GM12878 (cell line): Measurements from ENCODE around the gene ANKRD23. TPM values are rescaled to one million over a fixed set of nuclear protein-coding genes. Genes with fewer than 3 reads are reported as not detected.

Experiments used
- ATAC-seq: fragments of 200-7000 bp; cut with Tn5 transposase; 3 replicates; pipeline ENCODE4 v1.9.1; 2020; ENCODE audit warnings: mild to moderate bottlenecking, moderate library complexity
- BruUV-seq: library from RNA; stranded (reverse); fragments of 400-500 nt; replicated peaks from 2 replicates; lab custom pipeline; 2021; lab: Mats Ljungman, UMichigan
- CTCF ChIA-PET: fragments of 300-600 bp; sonication (Branson Sonifier 250); formaldehyde crosslinking; extraction: SDS; loops from one replicate; lab custom pipeline; 2021; ENCODE audit warnings: inconsistent platforms; lab: Yijun Ruan, JAX
- POLR2A ChIA-PET: fragments of 350-600 bp; formaldehyde crosslinking; extraction: SDS; loops from one replicate; lab custom pipeline; 2021; ENCODE audit warnings: inconsistent platforms; lab: Charles Lee
- RAD21 ChIA-PET: fragments of 300-600 bp; sonication (Branson Sonifier 250); formaldehyde crosslinking; loops from one replicate; lab custom pipeline; 2023; ENCODE audit warnings: antibody characterized with exemption; ENCODE audit not compliant: unreplicated experiment; lab: Charles Lee
- SMC1A ChIA-PET: fragments of 300-600 bp; sonication (Branson Sonifier 250); formaldehyde crosslinking; loops from one replicate; lab custom pipeline; 2023; ENCODE audit not compliant: unreplicated experiment, uncharacterized antibody; lab: Charles Lee
- DNase-seq: peaks from one replicate; pipeline ENCODE4 v3.0.0-alpha.2; 2011; ENCODE audit warnings: low read depth, low spot score
- FAIRE-seq: peaks from 3 replicates; lab custom pipeline; 2011; peaks lifted over from hg19 to GRCh38; lab: Jason Lieb, UNC
- H2AFZ ChIP-seq: 2 replicates; pipeline ENCODE4 v1.6.0; 2011; ENCODE audit warnings: low read depth, low read length, control low read depth; ENCODE audit not compliant: control insufficient read depth
- H3K27ac ChIP-seq: 2 replicates; pipeline ENCODE4 v1.5.1; 2011; ENCODE audit warnings: control low read depth; ENCODE audit not compliant: control insufficient read depth, insufficient read depth
- H3K27me3 ChIP-seq, 2 experiments: replicated peaks in 1 of 2; 2 replicates each; pipeline versions ENCODE4 v1.6.0 to v1.6.1; 2011; ENCODE audit warnings: low read length in 1 of 2; ENCODE audit not compliant: control insufficient read depth in 2 of 2, insufficient read depth in 2 of 2
- H3K36me3 ChIP-seq, 2 experiments: 2 replicates each; pipeline ENCODE4 v1.5.1; 2011; ENCODE audit warnings: low read length in 1 of 2; ENCODE audit not compliant: control insufficient read depth in 2 of 2, insufficient read depth in 2 of 2
- H3K4me1 ChIP-seq: 2 replicates; pipeline ENCODE4 v1.6.1; 2011; ENCODE audit warnings: mild to moderate bottlenecking, low read length, moderate library complexity, mixed read lengths; ENCODE audit not compliant: control insufficient read depth, insufficient read depth
- H3K4me2 ChIP-seq: 2 replicates; pipeline ENCODE4 v1.6.0; 2011; ENCODE audit warnings: control low read depth; ENCODE audit not compliant: control insufficient read depth, insufficient read depth
- H3K4me3 ChIP-seq: fragments of 200-600 bp; sonication (generic); 2 replicates; pipeline ENCODE4 v1.5.1; 2016
- H3K79me2 ChIP-seq: 2 replicates; pipeline ENCODE4 v1.6.0; 2011; ENCODE audit warnings: low read length; ENCODE audit not compliant: control insufficient read depth, insufficient read depth
- H3K9ac ChIP-seq: 2 replicates; pipeline ENCODE4 v1.8.0; 2011; ENCODE audit warnings: low read length, control low read depth, mixed read lengths; ENCODE audit not compliant: control insufficient read depth, insufficient read depth
- H3K9me3 ChIP-seq: replicated peaks from 3 replicates; pipeline ENCODE4 v1.5.1; 2011; ENCODE audit warnings: mild to moderate bottlenecking, low read length; ENCODE audit not compliant: control insufficient read depth, insufficient read depth
- H4K20me1 ChIP-seq: 2 replicates; pipeline ENCODE4 v1.6.0; 2011; ENCODE audit not compliant: control insufficient read depth, insufficient read depth
- CHD1 ChIP-seq: IDR thresholded peaks from 2 replicates; pipeline ENCODE4 v1.6.1; 2012; ENCODE audit warnings: low read depth, low read length, improper control_type of control experiment
- CREB1 ChIP-seq: IDR thresholded peaks from 2 replicates; pipeline ENCODE4 v1.6.1; 2012; ENCODE audit warnings: low read depth, mild to moderate bottlenecking, inconsistent platforms
- ETV6 ChIP-seq, 2 experiments: fragments of 450-650 bp in 1 of 2; IDR thresholded peaks in 1 of 2; conservative IDR thresholded peaks in 1 of 2; 2 replicates each; pipeline ENCODE4 v1.6.1; 2014; ENCODE audit warnings: antibody characterized with exemption in 1 of 2, borderline replicate concordance in 1 of 2, low read depth in 1 of 2, mild to moderate bottlenecking in 1 of 2, moderate library complexity in 1 of 2
- HDAC2 ChIP-seq: fragments of 200-600 bp; sonication (generic); IDR thresholded peaks from 2 replicates; pipeline ENCODE4 v1.6.1; 2017
- KDM1A ChIP-seq: fragments of 200-600 bp; sonication (generic); IDR thresholded peaks from 2 replicates; pipeline ENCODE4 v1.6.1; 2016; ENCODE audit warnings: borderline replicate concordance
- MEF2B ChIP-seq: fragments of 450-650 bp; IDR thresholded peaks from 2 replicates; pipeline ENCODE4 v1.6.1; 2018; ENCODE audit warnings: mild to moderate bottlenecking, moderate library complexity; ENCODE audit not compliant: partially characterized antibody, poor library complexity, severe bottlenecking
- MXI1 ChIP-seq: fragments of 150-350 bp; IDR thresholded peaks from 2 replicates; pipeline ENCODE4 v1.6.1; 2011; ENCODE audit warnings: low read depth, mild to moderate bottlenecking, inconsistent platforms, low read length, improper control_type of control experiment
- NFXL1 ChIP-seq: fragments of 450-650 bp; IDR thresholded peaks from 2 replicates; pipeline ENCODE4 v1.6.1; 2017; ENCODE audit warnings: antibody characterized with exemption, mild to moderate bottlenecking, borderline replicate concordance
- NFYA ChIP-seq: IDR thresholded peaks from 2 replicates; pipeline ENCODE4 v1.6.1; 2011; ENCODE audit warnings: low read depth, mild to moderate bottlenecking, low read length, improper control_type of control experiment, borderline replicate concordance
- NFYB ChIP-seq: IDR thresholded peaks from 2 replicates; pipeline ENCODE4 v1.6.1; 2011; ENCODE audit warnings: low read depth, mild to moderate bottlenecking, low read length, improper control_type of control experiment, moderate library complexity; ENCODE audit not compliant: insufficient read depth
- RCOR1 ChIP-seq: conservative IDR thresholded peaks from 2 replicates; pipeline ENCODE4 v1.6.1; 2012; ENCODE audit warnings: low read depth, low read length, improper control_type of control experiment
- ZNF592 ChIP-seq: fragments of 450-650 bp; IDR thresholded peaks from 2 replicates; pipeline ENCODE4 v1.6.1; 2017; ENCODE audit warnings: mild to moderate bottlenecking, moderate library complexity
- WGBS: methylation state at CpG from one replicate; pipeline ENCODE4 v1.1.6; 2016; ENCODE audit warnings: low lambda C conversion rate; ENCODE audit not compliant: insufficient replicate concordance, insufficient coverage; ENCODE audit errors: missing lambda C conversion rate; 5-methylcytosine and 5-hydroxymethylcytosine counted together
- in situ Hi-C: fragments of 300-500 bp; cut with MboI; formaldehyde crosslinking; loops from 9 replicates; pipeline ENCODE4 v1.14.3; 2018; ENCODE audit warnings: mixed read lengths
- intact Hi-C: fragments of 100-400 bp; cut with micrococcal nuclease; formaldehyde crosslinking; loops from one replicate; pipeline ENCODE4 v1.14.2; 2022; ENCODE audit not compliant: unreplicated experiment
- polyA plus RNA-seq, 11 experiments: library from polyadenylated mRNA; depleted of rRNA in 4 of 11; unstranded in 6 of 11; stranded (reverse) in 5 of 11; fragments of >200 nt; fragmentation: Nextera tagmentation in 4 of 11; fragmentation: Illumina TruSeq in 1 of 11; extraction: Ambion mirVana in 4 of 11; extraction: Trizol in 1 of 11; gene quantifications; 1 replicate in 1 of 11; 2 replicates in 10 of 11; pipeline versions ENCODE4 v1.2.1 to v1.2.3, GENCODE V29; 2011 to 2016; ENCODE audit warnings: inconsistent platforms in 2 of 11, missing spikeins in 2 of 11, low read depth in 1 of 11
- total RNA-seq, 4 experiments: library from RNA; depleted of rRNA in 3 of 4; stranded (reverse); fragments of >200 nt in 3 of 4; fragmentation: Illumina TruSeq in 1 of 4; extraction: Trizol in 1 of 4; gene quantifications; 2 replicates each; pipeline versions ENCODE4 v1.2.1 to v1.2.3, GENCODE V29; 2013 to 2021

ANKRD23 gene
- total and polyA plus RNA-seq, 10 of the 15 experiments (the other 5 are each of a cell fraction or from before 2014, with no cell fraction given): 0.34 to 5.3 (median 2.7) TPM

- Histone ChIP-seq H3K4me1 (peaks cover 12% of the 10 kb centered on the region), H3K9me3 (no peaks in the 10 kb centered on the region), H3K27ac (no peak overlapping the region), H3K9ac (no peak overlapping the region), H4K20me1 (peaks cover 5% of the 10 kb centered on the region; the same call in 1 of the 2 replicates), H2AFZ (no peak overlapping the region), H3K4me2 (peak overlapping the region; percentile 79), H3K4me3 (peak overlapping the region; percentile 96), H3K36me3 (no peaks in the 10 kb centered on the region), H3K27me3 (no peaks in the 10 kb centered on the region), H3K79me2 (peaks cover 27% of the 10 kb centered on the region)
- 95% methylated on average over 8 of the region's 8 CpGs for WGBS
- in situ Hi-C loops: no loop called here
- TF ChIP-seq HDAC2 (no peak), KDM1A (no peak), MEF2B (no peak), MXI1 (no peak), CHD1 (no peak), NFYA (no peak), ZNF592 (no peak), NFYB (no peak), ETV6 (conservative IDR thresholded peaks at IDR 0.05 in 1 of 2, IDR thresholded peaks at IDR 0.05 in 1 of 2; ENCODE audit: borderline replicate concordance in 1 of 2, low read depth in 1 of 2) (no peak), NFXL1 (no peak), RCOR1 (no peak), CREB1 (no peak)
- ATAC-seq (no peak), DNase-seq (no peak), FAIRE-seq (no peak)
- CTCF ChIA-PET: interaction anchor here (0.8 to 2.8 kb wide), 4 partner anchors 10 to 86 kb away, joined by 3 to 6 read pairs (median 3); partner anchors contain the start of gene ANKRD39
- intact Hi-C loops: no loop called here
- SMC1A ChIA-PET: interaction anchor here (0.7 to 1.0 kb wide), 2 partner anchors 55 to 180 kb away, joined by 3 read pairs; no protein-coding TSS in a partner anchor
- RAD21 ChIA-PET: interaction anchor here (0.7 kb wide), 2 partner anchors 33 to 49 kb away, joined by 3 to 4 read pairs; no protein-coding TSS in a partner anchor
- no TSS peak for BruUV-seq
- POLR2A ChIA-PET: no interaction called here
These were observed 25.9 kb downstream of the ANKRD23 start for GRCh38 chr2:96817882-96818281.
